Measurements from ENCODE around the gene TNIK.

- no peak for TF ChIP-seq CTCF (conservative IDR thresholded peaks at IDR 0.05; ENCODE audit: low read depth in 2 of 2)
- TF ChIP-seq EZH2phosphoT487 (IDR thresholded peaks at IDR 0.05; ENCODE audit: unreplicated experiment) = no peak
- no peak for TF ChIP-seq REST (IDR thresholded peaks at IDR 0.05; ENCODE audit: unreplicated experiment)
- TF ChIP-seq ZNF114 (CRISPR knock-in tag; IDR thresholded peaks at IDR 0.05) = no peak
- no peak for TF ChIP-seq EZH2 (IDR thresholded peaks at IDR 0.05; ENCODE audit: low read depth, unreplicated experiment)
- TF ChIP-seq POLR2AphosphoS5 (IDR thresholded peaks at IDR 0.05; ENCODE audit: low read depth) = no peak
- TF ChIP-seq JUNB (IDR thresholded peaks at IDR 0.05; ENCODE audit: unreplicated experiment) = no peak
- no peak for TF ChIP-seq CREB1 (CRISPR knock-in tag; IDR thresholded peaks at IDR 0.05; ENCODE audit: low read depth)
Observed at GRCh38 chr3:171417137-171417536, 43.1 kb downstream of the TNIK start.
